Measurements from ENCODE around the gene SMAD6.

SMAD6 gene

GRCh38 chr15:66679657-66680108, 22.4 kb upstream of the SMAD6 start (continued):
- TF ChIP-seq, protein P1, sequence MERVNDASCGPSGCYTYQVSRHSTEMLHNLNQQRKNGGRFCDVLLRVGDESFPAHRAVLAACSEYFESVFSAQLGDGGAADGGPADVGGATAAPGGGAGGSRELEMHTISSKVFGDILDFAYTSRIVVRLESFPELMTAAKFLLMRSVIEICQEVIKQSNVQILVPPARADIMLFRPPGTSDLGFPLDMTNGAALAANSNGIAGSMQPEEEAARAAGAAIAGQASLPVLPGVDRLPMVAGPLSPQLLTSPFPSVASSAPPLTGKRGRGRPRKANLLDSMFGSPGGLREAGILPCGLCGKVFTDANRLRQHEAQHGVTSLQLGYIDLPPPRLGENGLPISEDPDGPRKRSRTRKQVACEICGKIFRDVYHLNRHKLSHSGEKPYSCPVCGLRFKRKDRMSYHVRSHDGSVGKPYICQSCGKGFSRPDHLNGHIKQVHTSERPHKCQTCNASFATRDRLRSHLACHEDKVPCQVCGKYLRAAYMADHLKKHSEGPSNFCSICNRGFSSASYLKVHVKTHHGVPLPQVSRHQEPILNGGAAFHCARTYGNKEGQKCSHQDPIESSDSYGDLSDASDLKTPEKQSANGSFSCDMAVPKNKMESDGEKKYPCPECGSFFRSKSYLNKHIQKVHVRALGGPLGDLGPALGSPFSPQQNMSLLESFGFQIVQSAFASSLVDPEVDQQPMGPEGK (tag by site-specific recombination; IDR thresholded peaks at IDR 0.05), result 0 out of 2 replicates have a peak, but pooled peaks have one; percentile 19
- TF ChIP-seq HIC1 (tag by site-specific recombination; IDR thresholded peaks at IDR 0.05), result no peak
- TF ChIP-seq ZNF660 (tag by site-specific recombination; IDR thresholded peaks at IDR 0.05), result no peak
- no peak for TF ChIP-seq PRDM6 (tag by site-specific recombination; IDR thresholded peaks at IDR 0.05)
- no peak for TF ChIP-seq ZNF362 (tag by site-specific recombination; IDR thresholded peaks at IDR 0.05)
- TF ChIP-seq ZSCAN23 (tag by site-specific recombination; IDR thresholded peaks at IDR 0.05), result no peak
- TF ChIP-seq ZNF398 (tag by site-specific recombination; IDR thresholded peaks at IDR 0.05), result no peak
- no peak for TF ChIP-seq SETDB1 (IDR thresholded peaks at IDR 0.05; ENCODE audit: insufficient read length, low read length)
- TF ChIP-seq ZNF518A (tag by site-specific recombination; conservative IDR thresholded peaks at IDR 0.05; ENCODE audit: low read depth), result no peak
- TF ChIP-seq ZSCAN30 (tag by site-specific recombination; IDR thresholded peaks at IDR 0.05), result no peak
- no peak for TF ChIP-seq ZNF664 (tag by site-specific recombination; IDR thresholded peaks at IDR 0.05)
- no peak for TF ChIP-seq ZNF140 (tag by site-specific recombination; IDR thresholded peaks at IDR 0.05)
- TF ChIP-seq, protein P2, sequence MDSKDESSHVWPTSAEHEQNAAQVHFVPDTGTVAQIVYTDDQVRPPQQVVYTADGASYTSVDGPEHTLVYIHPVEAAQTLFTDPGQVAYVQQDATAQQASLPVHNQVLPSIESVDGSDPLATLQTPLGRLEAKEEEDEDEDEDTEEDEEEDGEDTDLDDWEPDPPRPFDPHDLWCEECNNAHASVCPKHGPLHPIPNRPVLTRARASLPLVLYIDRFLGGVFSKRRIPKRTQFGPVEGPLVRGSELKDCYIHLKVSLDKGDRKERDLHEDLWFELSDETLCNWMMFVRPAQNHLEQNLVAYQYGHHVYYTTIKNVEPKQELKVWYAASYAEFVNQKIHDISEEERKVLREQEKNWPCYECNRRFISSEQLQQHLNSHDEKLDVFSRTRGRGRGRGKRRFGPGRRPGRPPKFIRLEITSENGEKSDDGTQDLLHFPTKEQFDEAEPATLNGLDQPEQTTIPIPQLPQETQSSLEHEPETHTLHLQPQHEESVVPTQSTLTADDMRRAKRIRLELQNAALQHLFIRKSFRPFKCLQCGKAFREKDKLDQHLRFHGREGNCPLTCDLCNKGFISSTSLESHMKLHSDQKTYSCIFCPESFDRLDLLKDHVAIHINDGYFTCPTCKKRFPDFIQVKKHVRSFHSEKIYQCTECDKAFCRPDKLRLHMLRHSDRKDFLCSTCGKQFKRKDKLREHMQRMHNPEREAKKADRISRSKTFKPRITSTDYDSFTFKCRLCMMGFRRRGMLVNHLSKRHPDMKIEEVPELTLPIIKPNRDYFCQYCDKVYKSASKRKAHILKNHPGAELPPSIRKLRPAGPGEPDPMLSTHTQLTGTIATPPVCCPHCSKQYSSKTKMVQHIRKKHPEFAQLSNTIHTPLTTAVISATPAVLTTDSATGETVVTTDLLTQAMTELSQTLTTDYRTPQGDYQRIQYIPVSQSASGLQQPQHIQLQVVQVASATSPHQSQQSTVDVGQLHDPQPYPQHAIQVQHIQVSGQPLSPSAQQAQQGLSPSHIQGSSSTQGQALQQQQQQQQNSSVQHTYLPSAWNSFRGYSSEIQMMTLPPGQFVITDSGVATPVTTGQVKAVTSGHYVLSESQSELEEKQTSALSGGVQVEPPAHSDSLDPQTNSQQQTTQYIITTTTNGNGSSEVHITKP (tag by site-specific recombination; IDR thresholded peaks at IDR 0.05), result no peak
- no peak for TF ChIP-seq ZNF555 (tag by site-specific recombination; conservative IDR thresholded peaks at IDR 0.05)
- no peak for TF ChIP-seq ZBTB21 (tag by site-specific recombination; IDR thresholded peaks at IDR 0.05)
- TF ChIP-seq ZNF645 (tag by site-specific recombination; IDR thresholded peaks at IDR 0.05), result no peak
- TF ChIP-seq ZNF18 (tag by site-specific recombination; IDR thresholded peaks at IDR 0.05), result no peak
